Activated CD4-positive, alpha-beta memory T cell treated with anti-CD3 and anti-CD28 coated beads, Interleukin-2, amount 10 ng/mL, durations not matched to agents 7 days and 5 days (primary cell): ENCODE measurements around the gene WIPF3. TPM values are rescaled to one million over a fixed set of nuclear protein-coding genes. Genes with fewer than 3 reads are reported as not detected.

Experiments used
- CTCF ChIA-PET: fragments of 350-600 bp; sonication (Branson Sonifier 250); formaldehyde crosslinking; loops from one replicate; lab custom pipeline; 2021; ENCODE audit warnings: antibody characterized with exemption, inconsistent platforms; lab: Charles Lee
- POLR2A ChIA-PET: fragments of 350-600 bp; sonication (Branson Sonifier 250); formaldehyde crosslinking; loops from one replicate; lab custom pipeline; 2021; ENCODE audit warnings: antibody characterized with exemption; lab: Charles Lee
- DNase-seq: peaks from one replicate; pipeline ENCODE4 v3.0.0-alpha.2; 2020
- H3K27ac Mint-ChIP-seq: one replicate; pipeline ENCODE4 v1.8.0; 2021; ENCODE audit warnings: mild to moderate bottlenecking, mixed read lengths
- H3K27me3 Mint-ChIP-seq: one replicate; pipeline ENCODE4 v1.8.0; 2021; ENCODE audit warnings: mixed read lengths
- H3K36me3 Mint-ChIP-seq: one replicate; pipeline ENCODE4 v1.8.0; 2021; ENCODE audit warnings: low read depth, mixed read lengths
- H3K4me1 Mint-ChIP-seq: one replicate; pipeline ENCODE4 v1.8.0; 2021; ENCODE audit warnings: mixed read lengths
- H3K4me3 Mint-ChIP-seq: one replicate; pipeline ENCODE4 v1.8.0; 2021; ENCODE audit warnings: mild to moderate bottlenecking, mixed read lengths
- H3K9me3 Mint-ChIP-seq: one replicate; pipeline ENCODE4 v1.8.0; 2021; ENCODE audit warnings: mixed read lengths
- total RNA-seq, 2 experiments: library from RNA; stranded (reverse); gene quantifications; one replicate each; pipeline ENCODE4 v1.2.3, GENCODE V29; 2021

WIPF3 gene
- total RNA-seq, 2 experiments from 2014 or later, result not detected

DNA sequence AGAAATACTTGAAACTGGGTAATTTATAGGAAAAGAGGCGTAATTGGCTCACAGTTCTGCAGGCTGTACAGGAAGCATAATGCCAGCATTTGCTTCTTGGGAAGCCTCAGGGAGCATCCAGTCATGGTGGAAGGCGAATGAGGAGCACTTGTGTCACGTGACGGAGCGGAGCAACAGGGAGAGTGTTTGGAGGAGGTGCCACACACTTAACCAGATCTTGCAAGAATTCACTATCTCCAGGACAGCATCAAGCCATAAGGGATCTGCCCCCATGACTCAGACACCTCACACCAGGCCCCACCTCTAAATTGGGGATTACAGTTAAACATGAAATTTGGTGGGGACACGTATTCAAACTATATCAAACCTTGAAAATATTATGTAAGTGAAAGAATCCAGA is 89.3 kb downstream of the WIPF3 start:
- ChIA-PET POLR2A (no interaction called here), CTCF (no interaction called here)
- Mint-ChIP-seq H3K27me3 (peaks cover 9% of the 10 kb centered on the region), H3K36me3 (no peaks in the 10 kb centered on the region), H3K9me3 (no peaks in the 10 kb centered on the region), H3K4me3 (no peak overlapping the region), H3K27ac (no peak overlapping the region), H3K4me1 (no peaks in the 10 kb centered on the region)
- DNase-seq, result no peak

GRCh38 chr7:29896685-29897411 is 90.5 kb downstream of the WIPF3 start:
- DNase-seq, result no peak
- Mint-ChIP-seq H3K27me3 (peaks cover 9% of the 10 kb centered on the region), H3K36me3 (no peaks in the 10 kb centered on the region), H3K4me3 (no peak overlapping the region), H3K9me3 (no peaks in the 10 kb centered on the region), H3K27ac (no peak overlapping the region), H3K4me1 (no peaks in the 10 kb centered on the region)
- POLR2A ChIA-PET, result no interaction called here
- CTCF ChIA-PET, result no interaction called here

- peaks cover 9% of the 10 kb centered on the region for H3K27me3 Mint-ChIP-seq
- ChIA-PET CTCF (no interaction called here), POLR2A (no interaction called here)
- DNase-seq, result no peak
- H3K9me3 Mint-ChIP-seq, result no peaks in the 10 kb centered on the region
- H3K4me3 Mint-ChIP-seq, result no peak overlapping the region
- H3K27ac Mint-ChIP-seq, result no peak overlapping the region
- H3K36me3 Mint-ChIP-seq, result no peaks in the 10 kb centered on the region
- H3K4me1 Mint-ChIP-seq, result no peaks in the 10 kb centered on the region
Measured at GRCh38 chr7:29898301-29898700, 92.0 kb downstream of the WIPF3 start.

DNA sequence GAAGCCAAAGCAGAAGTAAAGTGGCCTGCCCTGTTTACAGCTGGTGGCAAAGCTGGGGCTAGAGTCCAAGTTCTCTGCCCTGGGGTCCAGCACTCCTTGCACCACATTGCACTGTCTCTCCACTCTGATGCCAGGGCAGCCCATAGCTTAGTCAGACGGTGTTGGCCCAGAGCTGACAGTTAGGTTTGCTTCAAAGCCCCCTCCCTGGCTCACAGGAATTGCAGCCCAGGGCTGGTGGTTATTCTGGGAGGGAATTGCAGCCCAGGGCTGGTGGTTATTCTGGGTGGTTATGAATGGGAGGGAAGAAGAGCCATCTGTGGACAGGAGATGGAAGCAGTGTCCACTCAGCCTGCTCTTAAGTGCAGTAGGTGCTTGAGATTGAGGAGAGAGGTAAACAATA is 94.4 kb downstream of the WIPF3 start:
- Mint-ChIP-seq H3K9me3 (peaks cover 4% of the 10 kb centered on the region), H3K27ac (no peak overlapping the region), H3K36me3 (no peaks in the 10 kb centered on the region), H3K4me1 (no peaks in the 10 kb centered on the region), H3K4me3 (no peak overlapping the region), H3K27me3 (peaks cover 9% of the 10 kb centered on the region)
- no peak for DNase-seq
- CTCF ChIA-PET, result no interaction called here
- POLR2A ChIA-PET, result no interaction called here

GRCh38 chr7:29906200-29907022 is 100.1 kb downstream of the WIPF3 start:
- DNase-seq, result no peak
- Mint-ChIP-seq H3K4me1 (no peaks in the 10 kb centered on the region), H3K27me3 (peaks cover 19% of the 10 kb centered on the region), H3K27ac (no peak overlapping the region), H3K9me3 (peaks cover 19% of the 10 kb centered on the region), H3K4me3 (no peak overlapping the region), H3K36me3 (peaks cover 9% of the 10 kb centered on the region)
- ChIA-PET CTCF (no interaction called here), POLR2A (no interaction called here)

- Mint-ChIP-seq H3K27me3 (peaks cover 12% of the 10 kb centered on the region), H3K27ac (no peak overlapping the region), H3K9me3 (no peaks in the 10 kb centered on the region), H3K36me3 (no peaks in the 10 kb centered on the region), H3K4me1 (no peaks in the 10 kb centered on the region), H3K4me3 (no peak overlapping the region)
- POLR2A ChIA-PET, result no interaction called here
- CTCF ChIA-PET, result no interaction called here
- DNase-seq, result no peak
Measured at GRCh38 chr7:29914180-29914579, 107.9 kb downstream of the WIPF3 start.

GRCh38 chr7:29915481-29916215 is 109.3 kb downstream of the WIPF3 start:
- Mint-ChIP-seq H3K9me3 (no peaks in the 10 kb centered on the region), H3K36me3 (no peaks in the 10 kb centered on the region), H3K4me1 (no peaks in the 10 kb centered on the region), H3K27ac (no peak overlapping the region), H3K27me3 (peaks cover 12% of the 10 kb centered on the region), H3K4me3 (no peak overlapping the region)
- ChIA-PET POLR2A (no interaction called here), CTCF (no interaction called here)
- no peak for DNase-seq

DNA sequence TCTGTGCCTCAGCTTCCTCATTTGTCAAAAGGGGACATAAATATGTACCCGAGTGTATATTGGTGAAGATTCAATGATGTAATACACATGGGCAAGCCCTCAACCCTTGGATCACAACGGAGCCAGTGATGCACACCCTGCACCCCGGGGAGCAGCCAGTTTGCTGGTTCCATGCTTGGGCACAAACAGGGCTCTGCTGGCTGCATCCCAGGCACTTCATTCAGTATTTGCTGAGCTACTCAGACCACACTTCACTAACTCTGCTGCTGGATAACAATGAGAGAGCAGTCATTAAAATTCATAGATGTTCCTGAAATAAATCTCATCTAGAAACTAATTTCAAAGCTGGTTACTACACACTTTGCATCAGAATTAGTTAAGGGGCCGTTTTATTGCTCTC is 111.3 kb downstream of the WIPF3 start:
- CTCF ChIA-PET, result no interaction called here

GRCh38 chr7:29918850-29919249 is 112.5 kb downstream of the WIPF3 start:
- CTCF ChIA-PET, result no interaction called here
- DNase-seq, result no peak
- H3K27ac Mint-ChIP-seq, result no peak overlapping the region
- H3K4me3 Mint-ChIP-seq, result no peak overlapping the region
- H3K27me3 Mint-ChIP-seq, result peaks cover 10% of the 10 kb centered on the region
- no peaks in the 10 kb centered on the region for H3K36me3 Mint-ChIP-seq
- H3K4me1 Mint-ChIP-seq, result no peaks in the 10 kb centered on the region
- POLR2A ChIA-PET, result no interaction called here
- no peaks in the 10 kb centered on the region for H3K9me3 Mint-ChIP-seq

More for the DNA sequence above, 111.3 kb downstream of the WIPF3 start:
- Mint-ChIP-seq H3K4me3 (no peak overlapping the region), H3K27ac (no peak overlapping the region), H3K27me3 (peaks cover 10% of the 10 kb centered on the region), H3K4me1 (no peaks in the 10 kb centered on the region), H3K9me3 (no peaks in the 10 kb centered on the region), H3K36me3 (no peaks in the 10 kb centered on the region)
- DNase-seq, result no peak
- POLR2A ChIA-PET, result no interaction called here

- Mint-ChIP-seq H3K4me1 (no peaks in the 10 kb centered on the region), H3K27me3 (peaks cover 9% of the 10 kb centered on the region), H3K4me3 (no peak overlapping the region), H3K36me3 (no peaks in the 10 kb centered on the region), H3K9me3 (no peaks in the 10 kb centered on the region), H3K27ac (no peak overlapping the region)
- CTCF ChIA-PET, result interaction anchor here (2.0 to 2.4 kb wide), 4 partner anchors 10 to 156 kb away, joined by 5 to 10 read pairs (median 8); no protein-coding TSS in a partner anchor
- no peak for DNase-seq
- POLR2A ChIA-PET, result no interaction called here
Measured at GRCh38 chr7:29919790-29920189, 113.5 kb downstream of the WIPF3 start.

GRCh38 chr7:29920491-29920890 is 114.2 kb downstream of the WIPF3 start:
- Mint-ChIP-seq H3K4me1 (no peaks in the 10 kb centered on the region), H3K27me3 (peaks cover 5% of the 10 kb centered on the region), H3K9me3 (no peaks in the 10 kb centered on the region), H3K4me3 (no peak overlapping the region), H3K27ac (no peak overlapping the region), H3K36me3 (no peaks in the 10 kb centered on the region)
- DNase-seq, result no peak
- ChIA-PET CTCF (interaction anchor here (1.1 to 2.4 kb wide), 9 partner anchors 11 to 644 kb away, joined by 3 to 10 read pairs (median 6); no protein-coding TSS in a partner anchor), POLR2A (no interaction called here)

DNA sequence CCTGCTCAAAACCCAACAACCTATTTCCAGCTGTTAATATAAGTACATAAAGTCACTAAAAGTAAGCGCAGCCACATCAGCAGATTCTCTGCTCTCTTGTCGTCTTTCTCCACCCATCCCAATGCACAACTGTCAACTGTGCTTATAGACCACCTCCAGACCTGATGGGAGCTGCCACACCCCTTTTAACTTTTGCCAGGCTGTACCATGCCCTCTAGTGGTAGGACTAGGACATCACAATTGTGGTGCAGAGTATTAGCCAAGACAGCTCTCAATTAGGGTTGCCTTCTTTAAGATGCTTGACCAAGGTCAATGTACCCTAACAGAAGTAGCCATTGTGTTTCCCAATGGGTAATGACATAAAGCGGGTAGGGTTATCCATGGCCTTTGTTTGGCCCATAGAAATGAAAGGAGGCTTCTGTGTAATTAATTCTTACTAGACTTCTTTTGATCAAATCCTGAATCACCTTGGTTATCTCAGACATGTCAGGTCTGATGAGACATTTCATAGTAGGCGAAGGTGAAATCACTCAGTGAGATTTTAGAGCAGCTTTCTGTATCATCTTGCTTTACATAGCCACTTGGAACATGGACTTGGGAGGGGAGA is 115.2 kb downstream of the WIPF3 start:
- peak; percentile 30 for DNase-seq
- Mint-ChIP-seq H3K9me3 (no peaks in the 10 kb centered on the region), H3K27me3 (peaks cover 3% of the 10 kb centered on the region), H3K27ac (no peak overlapping the region), H3K4me1 (no peaks in the 10 kb centered on the region), H3K36me3 (no peaks in the 10 kb centered on the region), H3K4me3 (no peak overlapping the region)
- POLR2A ChIA-PET, result no interaction called here
- CTCF ChIA-PET, result interaction anchor here (0.9 to 2.4 kb wide), 16 partner anchors 8 to 643 kb away, joined by 3 to 10 read pairs (median 5); no protein-coding TSS in a partner anchor
